ENCODE data around the gene ADK.

The ADK gene

GRCh38 chr10:74255888-74256357 is 104.9 kb downstream of the ADK start:
- H3K27ac ChIP-seq (ENCODE audit: low read depth in 2 of 2, low read length in 2 of 2): no peak overlapping the region
- no peaks in the 10 kb centered on the region for H3K4me1 ChIP-seq (ENCODE audit: control insufficient read depth in 2 of 2, insufficient read depth in 2 of 2, low read length in 2 of 2)
- no peaks in the 10 kb centered on the region for H3K27me3 ChIP-seq (ENCODE audit: control insufficient read depth in 2 of 2, insufficient read depth in 2 of 2, low read length in 2 of 2)
- no peaks in the 10 kb centered on the region for H3K9me3 ChIP-seq (ENCODE audit: control insufficient read depth in 2 of 2, low read length in 2 of 2)
- no peak overlapping the region for H3K4me3 ChIP-seq (ENCODE audit: low read length in 2 of 2)
- no peak overlapping the region for H3K9ac ChIP-seq (ENCODE audit: low read depth in 1 of 2, low read length in 2 of 2)
- no peaks in the 10 kb centered on the region for H3K36me3 ChIP-seq (ENCODE audit: control insufficient read depth in 2 of 2, insufficient read depth in 2 of 2, low read length in 2 of 2)

DNA sequence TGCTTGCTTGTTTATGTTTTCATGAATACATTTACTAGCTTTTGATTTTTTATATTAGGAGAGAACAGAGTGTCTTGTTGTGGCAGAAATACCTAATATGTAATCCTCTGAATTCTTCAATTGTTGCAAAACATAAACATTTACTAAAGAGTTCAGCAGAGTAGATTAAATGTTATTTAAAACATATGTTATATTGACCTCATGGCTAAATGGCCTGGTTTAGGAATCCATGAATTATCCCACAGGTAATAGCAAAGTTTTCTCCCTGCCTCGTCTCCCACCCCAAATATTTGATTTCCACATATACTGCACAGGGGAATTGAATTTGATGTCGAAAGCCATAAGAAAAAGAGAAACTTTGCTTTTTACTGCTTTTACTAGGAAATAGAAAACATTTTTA is 111.8 kb downstream of the ADK start:
- Histone ChIP-seq H3K27ac (ENCODE audit: low read depth in 2 of 2, low read length in 2 of 2) (no peak overlapping the region), H3K27me3 (ENCODE audit: control insufficient read depth in 2 of 2, insufficient read depth in 2 of 2, low read length in 2 of 2) (no peaks in the 10 kb centered on the region), H3K9ac (ENCODE audit: low read depth in 1 of 2, low read length in 2 of 2) (no peak overlapping the region), H3K4me1 (ENCODE audit: control insufficient read depth in 2 of 2, insufficient read depth in 2 of 2, low read length in 2 of 2) (no peaks in the 10 kb centered on the region), H3K36me3 (ENCODE audit: control insufficient read depth in 2 of 2, insufficient read depth in 2 of 2, low read length in 2 of 2) (no peaks in the 10 kb centered on the region), H3K9me3 (ENCODE audit: control insufficient read depth in 2 of 2, low read length in 2 of 2) (no peaks in the 10 kb centered on the region), H3K4me3 (ENCODE audit: low read length in 2 of 2) (no peak overlapping the region)

- H3K36me3 ChIP-seq (ENCODE audit: control insufficient read depth in 2 of 2, insufficient read depth in 2 of 2, low read length in 2 of 2): no peaks in the 10 kb centered on the region
- no peaks in the 10 kb centered on the region for H3K27me3 ChIP-seq (ENCODE audit: control insufficient read depth in 2 of 2, insufficient read depth in 2 of 2, low read length in 2 of 2)
- no peak overlapping the region for H3K9ac ChIP-seq (ENCODE audit: low read depth in 1 of 2, low read length in 2 of 2)
- H3K4me3 ChIP-seq (ENCODE audit: low read length in 2 of 2): no peak overlapping the region
- H3K9me3 ChIP-seq (ENCODE audit: control insufficient read depth in 2 of 2, low read length in 2 of 2): no peaks in the 10 kb centered on the region
- H3K4me1 ChIP-seq (ENCODE audit: control insufficient read depth in 2 of 2, insufficient read depth in 2 of 2, low read length in 2 of 2): no peaks in the 10 kb centered on the region
- no peak overlapping the region for H3K27ac ChIP-seq (ENCODE audit: low read depth in 2 of 2, low read length in 2 of 2)
Observed at GRCh38 chr10:74263996-74264395, 113.0 kb downstream of the ADK start.

DNA sequence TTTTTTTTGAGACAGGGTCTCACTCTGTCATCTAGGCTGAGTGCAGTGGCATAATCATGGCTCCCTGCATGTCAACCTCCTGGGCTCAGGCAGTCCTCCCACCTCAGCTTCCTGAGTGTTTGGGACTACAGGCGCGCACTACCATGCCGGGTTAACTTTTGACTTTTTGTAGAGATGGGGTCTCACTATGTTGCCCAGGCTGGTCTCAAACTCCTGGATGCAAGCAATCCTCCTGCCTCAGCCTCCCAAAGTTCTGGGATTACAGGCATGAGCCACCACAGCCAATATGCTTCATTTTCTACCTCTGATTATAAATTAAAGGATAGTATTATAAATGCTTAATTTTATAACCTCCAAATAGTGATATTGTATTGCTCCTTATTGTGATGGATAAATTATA is 121.3 kb downstream of the ADK start:
- Histone ChIP-seq H3K36me3 (ENCODE audit: control insufficient read depth in 2 of 2, insufficient read depth in 2 of 2, low read length in 2 of 2) (no peaks in the 10 kb centered on the region), H3K4me1 (ENCODE audit: control insufficient read depth in 2 of 2, insufficient read depth in 2 of 2, low read length in 2 of 2) (no peaks in the 10 kb centered on the region), H3K27ac (ENCODE audit: low read depth in 2 of 2, low read length in 2 of 2) (no peak overlapping the region), H3K27me3 (ENCODE audit: control insufficient read depth in 2 of 2, insufficient read depth in 2 of 2, low read length in 2 of 2) (no peaks in the 10 kb centered on the region), H3K9ac (ENCODE audit: low read depth in 1 of 2, low read length in 2 of 2) (no peak overlapping the region), H3K9me3 (ENCODE audit: control insufficient read depth in 2 of 2, low read length in 2 of 2) (no peaks in the 10 kb centered on the region), H3K4me3 (ENCODE audit: low read length in 2 of 2) (no peak overlapping the region)

GRCh38 chr10:74275755-74276290 is 124.8 kb downstream of the ADK start:
- no peaks in the 10 kb centered on the region for H3K36me3 ChIP-seq (ENCODE audit: control insufficient read depth in 2 of 2, insufficient read depth in 2 of 2, low read length in 2 of 2)
- no peak overlapping the region for H3K4me3 ChIP-seq (ENCODE audit: low read length in 2 of 2)
- H3K27me3 ChIP-seq (ENCODE audit: control insufficient read depth in 2 of 2, insufficient read depth in 2 of 2, low read length in 2 of 2): no peaks in the 10 kb centered on the region
- H3K9ac ChIP-seq (ENCODE audit: low read depth in 1 of 2, low read length in 2 of 2): no peak overlapping the region
- no peaks in the 10 kb centered on the region for H3K9me3 ChIP-seq (ENCODE audit: control insufficient read depth in 2 of 2, low read length in 2 of 2)
- no peak overlapping the region for H3K27ac ChIP-seq (ENCODE audit: low read depth in 2 of 2, low read length in 2 of 2)
- no peaks in the 10 kb centered on the region for H3K4me1 ChIP-seq (ENCODE audit: control insufficient read depth in 2 of 2, insufficient read depth in 2 of 2, low read length in 2 of 2)

GRCh38 chr10:74276416-74276815 is 125.4 kb downstream of the ADK start:
- no peak overlapping the region for H3K9ac ChIP-seq (ENCODE audit: low read depth in 1 of 2, low read length in 2 of 2)
- H3K4me3 ChIP-seq (ENCODE audit: low read length in 2 of 2): no peak overlapping the region
- no peaks in the 10 kb centered on the region for H3K27me3 ChIP-seq (ENCODE audit: control insufficient read depth in 2 of 2, insufficient read depth in 2 of 2, low read length in 2 of 2)
- no peaks in the 10 kb centered on the region for H3K9me3 ChIP-seq (ENCODE audit: control insufficient read depth in 2 of 2, low read length in 2 of 2)
- no peaks in the 10 kb centered on the region for H3K4me1 ChIP-seq (ENCODE audit: control insufficient read depth in 2 of 2, insufficient read depth in 2 of 2, low read length in 2 of 2)
- H3K27ac ChIP-seq (ENCODE audit: low read depth in 2 of 2, low read length in 2 of 2): no peak overlapping the region
- no peaks in the 10 kb centered on the region for H3K36me3 ChIP-seq (ENCODE audit: control insufficient read depth in 2 of 2, insufficient read depth in 2 of 2, low read length in 2 of 2)

GRCh38 chr10:74282151-74282847 is 131.3 kb downstream of the ADK start:
- no peak overlapping the region for H3K4me3 ChIP-seq (ENCODE audit: low read length in 2 of 2)
- no peaks in the 10 kb centered on the region for H3K9me3 ChIP-seq (ENCODE audit: control insufficient read depth in 2 of 2, low read length in 2 of 2)
- no peak overlapping the region for H3K9ac ChIP-seq (ENCODE audit: low read depth in 1 of 2, low read length in 2 of 2)
- no peaks in the 10 kb centered on the region for H3K36me3 ChIP-seq (ENCODE audit: control insufficient read depth in 2 of 2, insufficient read depth in 2 of 2, low read length in 2 of 2)
- no peaks in the 10 kb centered on the region for H3K4me1 ChIP-seq (ENCODE audit: control insufficient read depth in 2 of 2, insufficient read depth in 2 of 2, low read length in 2 of 2)
- no peak overlapping the region for H3K27ac ChIP-seq (ENCODE audit: low read depth in 2 of 2, low read length in 2 of 2)
- no peaks in the 10 kb centered on the region for H3K27me3 ChIP-seq (ENCODE audit: control insufficient read depth in 2 of 2, insufficient read depth in 2 of 2, low read length in 2 of 2)

GRCh38 chr10:74282848-74283210 is 131.8 kb downstream of the ADK start:
- Histone ChIP-seq H3K9me3 (ENCODE audit: control insufficient read depth in 2 of 2, low read length in 2 of 2) (no peaks in the 10 kb centered on the region), H3K4me3 (ENCODE audit: low read length in 2 of 2) (no peak overlapping the region), H3K4me1 (ENCODE audit: control insufficient read depth in 2 of 2, insufficient read depth in 2 of 2, low read length in 2 of 2) (no peaks in the 10 kb centered on the region), H3K27ac (ENCODE audit: low read depth in 2 of 2, low read length in 2 of 2) (no peak overlapping the region), H3K27me3 (ENCODE audit: control insufficient read depth in 2 of 2, insufficient read depth in 2 of 2, low read length in 2 of 2) (no peaks in the 10 kb centered on the region), H3K9ac (ENCODE audit: low read depth in 1 of 2, low read length in 2 of 2) (no peak overlapping the region), H3K36me3 (ENCODE audit: control insufficient read depth in 2 of 2, insufficient read depth in 2 of 2, low read length in 2 of 2) (no peaks in the 10 kb centered on the region)

GRCh38 chr10:74289188-74289587 is 138.2 kb downstream of the ADK start:
- Histone ChIP-seq H3K27me3 (ENCODE audit: control insufficient read depth in 2 of 2, insufficient read depth in 2 of 2, low read length in 2 of 2) (no peaks in the 10 kb centered on the region), H3K36me3 (ENCODE audit: control insufficient read depth in 2 of 2, insufficient read depth in 2 of 2, low read length in 2 of 2) (no peaks in the 10 kb centered on the region), H3K9ac (ENCODE audit: low read depth in 1 of 2, low read length in 2 of 2) (no peak overlapping the region), H3K4me1 (ENCODE audit: control insufficient read depth in 2 of 2, insufficient read depth in 2 of 2, low read length in 2 of 2) (no peaks in the 10 kb centered on the region), H3K27ac (ENCODE audit: low read depth in 2 of 2, low read length in 2 of 2) (no peak overlapping the region), H3K4me3 (ENCODE audit: low read length in 2 of 2) (no peak overlapping the region), H3K9me3 (ENCODE audit: control insufficient read depth in 2 of 2, low read length in 2 of 2) (no peaks in the 10 kb centered on the region)

GRCh38 chr10:74289951-74290350 is 138.9 kb downstream of the ADK start:
- no peak overlapping the region for H3K4me3 ChIP-seq (ENCODE audit: low read length in 2 of 2)
- no peaks in the 10 kb centered on the region for H3K9me3 ChIP-seq (ENCODE audit: control insufficient read depth in 2 of 2, low read length in 2 of 2)
- H3K27ac ChIP-seq (ENCODE audit: low read depth in 2 of 2, low read length in 2 of 2): no peak overlapping the region
- H3K9ac ChIP-seq (ENCODE audit: low read depth in 1 of 2, low read length in 2 of 2): no peak overlapping the region
- H3K36me3 ChIP-seq (ENCODE audit: control insufficient read depth in 2 of 2, insufficient read depth in 2 of 2, low read length in 2 of 2): no peaks in the 10 kb centered on the region
- H3K27me3 ChIP-seq (ENCODE audit: control insufficient read depth in 2 of 2, insufficient read depth in 2 of 2, low read length in 2 of 2): no peaks in the 10 kb centered on the region
- no peaks in the 10 kb centered on the region for H3K4me1 ChIP-seq (ENCODE audit: control insufficient read depth in 2 of 2, insufficient read depth in 2 of 2, low read length in 2 of 2)

Data from mucosa of rectum (tissue), 2 donors.